Stimulated activated CD8-positive, alpha-beta memory T cell treated with anti-CD3 and anti-CD28 coated beads, Interleukin-15, amount 100 ng/mL, for 1 hour (primary cell): ENCODE measurements around the gene ZNF791.
"Not testable (repeated sequence)": the region's sequence is repeated elsewhere in the genome, so short reads cannot be mapped to it uniquely, and the experiment has no call there.

Experiments
- DNase-seq: peaks from one replicate; pipeline ENCODE4 v3.0.0-alpha.2; 2020; ENCODE audit warnings: low read depth

The ZNF791 gene

DNA sequence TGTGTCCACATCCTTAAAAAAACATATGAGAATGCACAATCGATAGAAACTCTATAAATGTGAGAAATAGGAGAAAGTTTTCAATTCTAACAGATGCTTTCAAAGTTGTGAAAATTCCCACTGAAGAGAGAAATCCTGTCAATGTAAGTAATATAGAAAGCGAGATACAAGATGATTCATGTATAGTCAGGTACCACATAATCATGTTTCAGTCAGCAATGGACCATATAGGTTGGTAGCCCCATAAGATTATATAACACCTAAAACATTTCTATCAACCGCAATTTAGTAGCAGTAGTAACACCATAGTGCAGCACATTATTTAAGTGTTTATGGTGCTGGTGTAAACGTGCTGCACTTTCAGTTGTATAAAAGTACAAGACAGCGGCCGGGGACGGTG lies 18.5 kb downstream of the ZNF791 start:
- no peak for DNase-seq

DNA sequence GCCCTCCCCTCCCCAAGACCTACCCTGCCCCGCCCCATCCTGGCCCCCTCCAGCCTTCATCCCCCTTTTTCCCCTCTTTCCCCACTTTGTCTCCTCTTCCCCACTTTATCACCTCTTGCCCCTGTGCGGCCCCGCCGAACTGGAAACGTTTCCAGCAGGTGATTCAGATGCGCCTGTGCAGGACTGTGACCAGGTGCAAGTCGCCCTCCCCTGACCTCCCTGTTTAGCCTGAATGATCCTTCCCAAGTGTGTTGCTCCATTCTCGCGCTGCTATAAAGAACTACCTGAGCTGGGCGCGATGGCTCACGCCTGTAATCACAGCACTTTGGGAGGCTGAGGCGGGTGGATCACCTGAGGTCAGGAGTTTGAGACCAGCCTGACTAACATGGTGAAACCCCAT lies 25.9 kb downstream of the ZNF791 start:
- no peak for DNase-seq

DNA sequence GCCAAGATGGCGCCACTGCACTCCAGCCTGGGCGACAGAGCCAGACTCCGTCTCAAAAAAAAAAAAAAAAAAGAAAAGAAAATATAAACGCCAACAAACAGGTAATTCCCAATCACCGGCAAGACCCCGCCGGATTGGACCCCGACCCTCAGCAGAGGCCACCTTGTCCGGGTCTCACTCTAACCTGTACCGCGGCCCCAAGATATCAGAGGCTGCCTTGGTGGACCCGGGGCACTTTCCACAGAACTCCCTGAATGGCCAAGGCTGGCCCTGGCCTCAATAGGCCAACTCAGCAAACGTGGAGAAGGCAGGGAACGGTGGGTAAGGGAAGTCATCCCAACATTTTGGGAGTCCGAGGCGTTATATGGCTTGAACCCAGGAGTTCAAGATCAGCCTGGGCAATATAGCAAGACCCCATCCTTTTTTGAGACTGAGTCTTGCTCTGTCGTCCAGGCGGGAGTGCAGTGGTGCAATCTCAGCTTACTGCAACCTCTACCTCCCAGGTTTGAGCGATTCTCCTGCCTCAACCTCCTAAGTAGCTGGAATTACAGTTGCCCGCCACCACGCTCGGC lies 28.0 kb downstream of the ZNF791 start:
- DNase-seq = no peak

DNA sequence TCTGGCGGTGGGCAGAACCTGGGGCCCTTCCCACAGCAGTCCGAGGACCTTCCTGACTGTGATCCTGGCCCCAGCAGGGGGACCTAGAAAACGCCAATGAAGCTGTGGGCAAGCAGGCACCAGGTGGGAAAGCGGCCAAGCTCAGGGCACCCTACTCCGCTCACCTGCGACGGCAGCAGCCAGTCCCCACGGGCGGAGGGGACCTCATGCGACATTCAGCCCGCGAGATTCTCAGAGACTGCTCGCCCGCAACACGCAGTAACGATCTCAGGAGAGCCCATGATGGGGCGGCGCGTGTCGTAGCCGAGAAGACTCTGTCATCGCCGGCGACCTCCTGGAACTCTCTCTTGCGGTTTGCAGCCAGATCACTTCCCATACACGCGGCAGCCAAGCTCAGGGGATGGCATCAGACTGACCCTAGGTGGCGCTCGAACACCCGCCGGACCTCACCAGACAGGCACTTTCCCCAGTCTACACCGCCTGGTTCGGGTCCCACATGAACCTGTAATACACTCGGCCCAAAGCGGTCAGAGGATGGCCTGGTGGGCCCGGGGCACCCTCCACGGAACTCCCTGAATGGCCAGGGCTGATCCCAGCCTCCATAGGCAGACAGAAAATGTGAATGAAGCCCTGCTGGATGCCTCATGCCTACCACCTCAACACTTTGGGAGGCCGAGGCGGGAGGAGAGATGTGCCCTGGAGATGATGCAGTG lies 29.3 kb downstream of the ZNF791 start:
- DNase-seq = peak; percentile 74

DNA sequence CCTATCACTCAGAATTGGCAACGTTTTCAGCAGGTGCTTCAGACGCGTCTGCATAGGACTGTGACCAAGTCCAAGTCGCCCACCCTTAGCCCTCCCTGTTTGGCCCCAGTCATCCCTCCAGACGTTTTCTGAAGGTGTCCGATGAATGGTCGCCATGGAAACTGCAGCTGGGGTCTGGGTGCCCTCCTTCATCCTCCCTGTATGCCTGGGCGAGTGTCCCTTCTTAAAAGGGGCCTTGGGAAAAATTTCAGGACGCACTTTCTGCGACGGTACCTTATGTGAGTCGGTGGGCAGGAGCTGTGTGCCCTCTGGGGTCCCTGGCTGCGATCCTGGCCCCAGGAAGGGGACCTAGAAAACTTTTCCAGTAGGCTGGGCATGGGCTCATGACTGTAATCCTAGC lies 30.7 kb downstream of the ZNF791 start:
- DNase-seq = no peak

DNA sequence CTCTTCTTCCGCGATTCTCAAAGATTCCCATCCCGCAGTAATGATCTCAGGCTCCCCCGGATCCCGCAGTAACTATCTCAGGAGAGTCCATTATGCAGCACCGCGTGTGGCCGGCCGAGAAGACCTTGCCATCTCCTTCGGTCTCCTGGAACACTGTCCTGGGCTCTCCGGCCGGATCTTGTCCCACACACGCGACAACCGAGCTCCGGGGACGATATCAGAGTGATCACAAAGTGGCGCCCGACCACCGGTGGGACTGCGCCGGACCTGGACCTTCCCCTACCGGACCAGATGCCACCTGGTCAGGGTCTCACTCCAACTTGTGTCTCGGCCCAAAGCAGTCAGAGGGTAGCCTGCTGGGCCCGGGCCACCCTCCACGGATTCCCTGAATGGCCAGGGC lies 31.8 kb downstream of the ZNF791 start:
- DNase-seq = no peak

DNA sequence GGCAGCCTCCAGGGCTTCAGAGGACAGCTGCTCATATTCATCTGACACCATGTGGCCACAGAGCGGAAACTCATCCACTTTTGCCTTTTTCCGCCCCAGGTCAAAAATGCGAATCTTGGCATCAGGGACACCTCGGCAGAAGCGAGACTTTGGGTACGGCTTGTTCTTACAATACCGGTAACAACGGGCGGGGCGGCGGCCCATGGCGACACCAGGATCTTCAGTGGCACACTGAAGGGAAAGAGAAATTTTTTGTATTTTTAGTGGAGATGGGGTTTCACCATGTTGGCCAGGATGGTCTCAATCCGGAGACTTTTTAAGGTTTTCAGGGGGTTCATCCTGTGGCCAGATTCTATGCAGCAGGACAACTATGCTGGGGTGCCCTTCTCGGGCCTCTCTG lies 33.0 kb downstream of the ZNF791 start:
- not testable (repeated sequence) for DNase-seq

DNA sequence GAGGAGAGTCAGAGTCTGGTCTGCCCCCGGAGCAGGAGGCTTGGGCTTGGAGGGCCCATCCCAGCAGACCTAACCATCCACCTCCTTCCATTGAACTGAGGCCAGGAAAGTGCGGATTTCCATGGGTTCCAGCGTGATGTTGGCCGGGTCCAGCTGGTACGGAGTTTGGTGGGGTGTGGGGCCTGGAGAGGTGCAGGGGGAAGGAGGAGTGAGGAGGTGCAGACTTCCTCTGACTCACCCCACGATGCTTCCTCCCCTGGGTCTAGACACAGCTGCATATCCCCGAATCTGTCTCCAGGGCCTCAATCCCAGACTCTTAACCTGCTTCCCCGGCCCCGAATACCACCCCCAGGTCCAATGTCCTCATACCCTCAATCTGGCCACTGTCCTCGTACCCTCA lies 35.8 kb downstream of the ZNF791 start:
- no peak for DNase-seq

DNA sequence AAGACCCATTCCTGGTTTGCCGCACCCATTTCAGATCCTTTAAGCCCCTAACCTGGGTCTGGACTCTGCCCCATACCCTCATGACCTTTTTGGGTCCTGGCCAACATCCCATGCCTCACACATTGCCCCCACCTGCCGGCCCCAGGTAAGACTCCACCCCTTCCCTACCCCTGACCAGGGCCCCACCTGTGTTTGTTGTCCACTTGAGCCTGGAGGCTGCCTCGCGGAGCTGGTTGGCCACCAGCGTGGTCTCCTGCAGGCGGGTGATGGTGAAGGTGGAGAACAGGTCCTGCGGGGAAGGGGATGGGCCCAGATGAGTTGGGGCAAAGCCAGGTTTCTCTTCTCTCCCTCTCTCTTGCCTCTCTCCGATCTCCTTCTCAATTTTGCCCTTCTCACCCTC lies 36.3 kb downstream of the ZNF791 start:
- no peak for DNase-seq

DNA sequence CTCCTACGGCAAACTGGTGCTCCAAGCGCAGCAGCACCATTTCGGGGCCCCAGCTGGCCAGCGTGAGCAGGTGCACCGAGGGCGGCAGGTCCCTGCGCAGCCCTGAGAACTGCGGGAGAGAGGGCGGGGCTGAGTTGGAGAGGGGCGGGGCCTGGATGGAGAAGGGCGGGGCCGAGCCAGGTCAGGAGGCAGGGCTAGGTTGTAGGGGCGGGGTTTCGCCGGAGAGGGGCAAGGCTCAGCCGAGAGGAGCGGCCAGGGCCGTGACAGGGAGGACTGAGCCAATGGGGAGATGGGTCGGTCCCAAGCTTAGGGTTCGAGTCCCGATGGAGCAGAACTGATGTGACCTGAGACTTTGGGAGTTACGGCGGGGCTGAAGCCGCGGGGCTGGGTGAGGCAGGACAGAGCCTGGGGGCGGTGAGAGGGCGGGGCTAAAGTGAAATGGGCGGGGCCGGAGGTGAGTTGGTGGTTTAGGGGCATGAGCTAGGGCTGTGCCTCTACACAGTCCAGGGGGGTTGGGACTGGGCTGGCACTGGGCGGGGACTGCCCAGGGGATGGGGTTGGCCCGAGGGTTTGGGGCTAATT lies 36.9 kb downstream of the ZNF791 start:
- no peak for DNase-seq

DNA sequence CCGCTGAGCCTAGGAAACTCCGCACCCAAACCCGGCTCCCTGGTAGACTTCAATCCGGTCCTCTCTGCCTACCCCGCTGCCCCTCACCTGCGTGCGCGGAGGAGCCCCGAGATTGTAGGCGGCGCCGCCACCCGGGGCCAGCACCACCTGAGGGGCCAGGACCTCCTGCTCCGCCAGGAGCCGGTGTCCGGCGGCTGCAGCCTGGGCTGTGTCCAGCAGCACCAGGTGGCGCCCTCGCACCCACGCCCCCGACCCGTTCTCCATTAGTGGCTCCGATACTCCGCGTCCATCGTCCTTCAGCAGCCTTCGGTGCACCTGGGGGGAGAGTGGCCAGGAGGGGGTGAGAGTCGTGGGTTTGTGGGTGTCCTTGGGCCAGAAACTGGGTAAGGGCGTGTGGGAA lies 37.4 kb downstream of the ZNF791 start:
- DNase-seq = no peak

DNA sequence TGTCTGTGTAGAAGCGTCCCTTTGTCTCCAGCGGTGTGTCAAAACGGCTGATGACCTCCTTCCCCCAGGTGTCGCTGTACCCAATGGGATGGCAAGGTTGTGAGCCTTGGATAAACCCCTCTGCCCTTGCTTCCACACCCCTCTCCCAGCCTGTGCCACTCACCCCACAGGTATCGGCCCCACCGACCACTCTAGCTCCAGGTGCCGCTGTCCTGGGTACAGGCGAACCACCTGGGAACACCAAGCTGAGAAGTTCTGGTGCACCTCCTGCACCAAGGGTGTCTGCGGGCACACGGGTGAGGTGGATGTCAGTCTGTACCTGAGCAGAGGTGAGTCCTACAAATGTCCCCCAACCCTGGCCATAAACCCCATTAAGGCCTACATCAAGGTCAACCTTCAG lies 39.2 kb downstream of the ZNF791 start:
- DNase-seq = no peak

DNA sequence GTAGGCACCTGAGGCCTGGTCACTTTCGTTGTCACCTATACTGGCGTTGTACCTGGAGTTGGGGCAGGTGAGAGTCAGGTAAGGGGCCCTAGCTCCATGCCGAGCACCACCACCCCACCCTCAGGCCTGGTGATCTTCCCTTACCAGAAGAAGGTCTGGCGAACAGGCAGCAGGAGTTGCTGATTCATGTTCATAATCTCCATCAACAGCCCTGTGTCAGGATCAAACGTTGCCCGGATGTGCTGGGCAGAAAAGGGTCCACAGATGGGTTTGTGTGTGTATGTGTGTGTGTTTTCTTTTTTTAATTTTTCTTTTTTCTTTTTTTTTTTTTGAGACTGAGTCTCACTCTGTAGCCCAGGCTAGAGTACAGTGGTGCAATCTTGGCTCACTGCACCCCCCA lies 41.5 kb downstream of the ZNF791 start:
- DNase-seq = no peak

DNA sequence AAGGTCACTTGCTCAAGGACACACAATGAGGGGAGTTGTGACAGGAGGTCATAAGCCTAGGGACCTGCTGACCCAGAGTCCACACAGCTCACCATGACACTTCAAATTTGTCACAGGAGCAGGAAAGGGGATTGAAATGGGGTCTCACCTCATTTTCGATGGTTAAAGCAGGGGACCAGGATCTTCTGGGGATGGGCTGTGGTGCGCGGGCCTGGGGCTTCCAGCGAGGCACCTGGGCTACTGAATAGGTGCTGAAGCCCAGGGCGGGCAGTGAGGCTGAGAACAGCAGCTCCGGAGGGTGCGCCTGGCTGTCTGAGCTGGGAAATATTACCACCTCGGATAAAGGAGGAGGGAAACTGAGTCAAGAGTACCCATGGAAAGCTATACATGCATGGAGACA lies 44.8 kb downstream of the ZNF791 start:
- DNase-seq = no peak

DNA sequence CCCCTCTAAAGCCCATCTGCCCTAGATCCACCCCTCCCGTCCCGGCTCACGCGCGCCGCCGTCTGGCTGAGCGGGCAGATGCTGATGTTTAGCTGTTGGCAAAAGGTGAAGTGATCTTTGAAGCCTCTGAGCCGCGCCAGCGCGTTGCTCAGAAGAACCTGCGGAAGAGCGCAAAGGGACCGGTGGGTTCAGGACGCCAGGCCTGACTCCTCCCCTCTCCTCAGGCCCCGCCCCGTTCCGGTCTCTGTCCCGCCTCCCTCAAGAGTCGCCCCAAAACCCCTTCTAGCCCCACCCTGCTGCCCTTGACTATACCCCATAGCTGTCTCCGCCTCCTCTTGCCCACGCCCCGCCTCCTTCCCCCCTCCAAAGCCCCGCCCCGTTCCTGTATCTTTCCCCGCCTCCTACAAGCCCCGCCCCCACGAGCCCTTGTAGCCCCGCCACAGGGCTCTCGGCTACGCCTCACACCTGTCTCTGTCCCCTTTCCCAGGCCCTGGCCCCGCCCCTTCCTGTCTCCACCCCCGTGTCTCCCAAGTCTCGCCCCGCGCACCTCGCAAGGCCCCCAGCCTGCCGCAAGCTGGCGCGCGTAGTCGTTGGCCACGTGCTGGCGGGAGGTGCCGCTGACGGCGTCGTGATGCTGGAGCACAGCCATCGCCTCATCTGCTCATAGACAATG lies 46.3 kb downstream of the ZNF791 start:
- no peak for DNase-seq

DNA sequence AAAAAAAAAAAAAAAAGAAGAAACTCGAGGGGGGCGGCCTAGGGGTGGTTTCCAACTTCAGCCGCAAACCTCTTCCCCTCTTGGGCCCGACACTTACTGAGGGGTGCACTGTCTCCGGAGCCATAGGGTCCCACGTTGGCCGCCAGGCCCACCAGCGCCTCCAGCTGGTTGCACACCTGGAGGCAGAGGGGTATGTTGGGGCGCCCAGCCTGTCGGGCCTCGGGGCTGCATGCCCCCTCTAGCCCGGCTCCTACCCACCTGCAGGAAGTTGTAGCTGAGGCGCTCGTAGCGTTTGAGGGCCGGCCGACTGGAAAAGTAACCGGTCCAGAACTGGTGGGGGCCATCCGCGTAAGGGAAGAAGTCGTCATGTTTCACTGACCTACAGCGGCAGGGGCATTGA lies 47.2 kb downstream of the ZNF791 start:
- no peak for DNase-seq

DNA sequence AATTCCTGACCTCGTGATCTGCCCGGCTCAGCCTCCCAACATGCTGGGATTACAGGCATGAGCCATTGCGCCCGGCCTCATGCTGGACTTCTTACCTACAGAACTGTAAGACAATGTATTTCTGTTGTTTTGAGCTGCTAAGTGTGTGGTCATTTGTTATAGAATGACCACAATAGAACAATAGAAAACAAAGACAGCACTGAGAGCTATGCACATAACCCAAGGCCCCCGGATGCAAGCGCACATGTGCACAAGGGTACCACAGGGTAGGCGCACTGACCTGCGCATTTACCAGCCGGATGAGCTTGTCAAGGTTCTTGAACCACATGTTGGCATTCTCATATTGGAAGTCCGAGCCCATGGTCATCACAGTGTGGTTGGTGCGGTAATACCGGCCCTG lies 50.3 kb downstream of the ZNF791 start:
- DNase-seq = no peak

DNA sequence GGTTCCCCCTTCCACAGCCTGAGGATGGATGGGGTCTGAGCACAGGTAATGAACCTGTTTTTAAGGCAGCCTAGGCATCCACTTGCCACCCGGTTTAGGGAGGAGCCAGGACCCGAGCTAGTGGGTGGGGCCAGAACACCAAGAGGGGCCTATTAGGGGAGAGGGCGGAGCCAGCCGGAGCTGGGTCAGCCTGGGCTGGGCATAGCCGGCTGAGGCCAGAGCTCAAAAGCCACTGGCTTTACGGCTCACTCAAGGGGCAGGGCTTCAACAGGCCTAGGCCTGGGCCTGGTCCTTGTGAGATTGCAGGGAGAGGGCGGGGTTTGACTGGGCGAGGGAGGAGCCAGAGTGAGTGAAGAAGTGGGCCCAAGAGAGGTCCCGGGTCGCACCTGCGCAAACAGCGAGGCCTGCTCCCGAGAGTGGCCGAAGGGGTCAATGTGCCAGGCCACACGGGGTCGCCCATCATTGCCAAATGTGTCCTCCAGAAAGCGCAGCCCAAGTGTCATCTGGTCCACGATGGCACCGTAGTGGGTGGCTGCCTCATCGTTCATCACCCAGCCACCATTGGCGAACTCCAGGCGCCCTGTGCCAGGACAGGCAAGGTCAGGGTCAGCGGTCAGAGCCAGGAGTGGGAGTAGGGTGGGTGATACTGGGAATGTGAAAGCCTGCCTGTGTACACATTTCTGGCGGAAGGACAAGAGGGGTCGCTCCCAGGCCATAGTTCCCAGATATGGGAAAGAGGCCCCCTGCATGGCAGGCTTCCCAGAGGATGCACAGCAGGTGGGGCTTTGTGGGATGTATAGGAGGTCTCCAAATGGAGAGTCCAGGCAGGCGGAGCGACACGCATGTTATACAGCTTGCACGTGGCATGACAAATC lies 53.9 kb downstream of the ZNF791 start:
- DNase-seq = no peak

DNA sequence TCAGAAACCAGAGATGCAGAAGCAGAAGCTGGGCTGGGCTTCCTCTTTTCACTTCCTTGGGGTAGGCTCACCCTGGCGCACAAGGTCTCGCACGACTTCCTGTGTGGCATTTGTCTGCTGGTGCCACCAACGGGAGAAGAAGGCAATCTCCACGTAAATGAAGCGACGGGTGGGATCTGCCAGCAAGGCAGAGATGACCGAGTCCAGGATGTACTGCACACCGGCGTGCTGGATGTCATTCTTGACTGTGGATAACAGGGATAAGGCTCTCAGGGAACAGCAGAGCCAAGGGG lies 54.5 kb downstream of the ZNF791 start:
- DNase-seq = no peak

DNA sequence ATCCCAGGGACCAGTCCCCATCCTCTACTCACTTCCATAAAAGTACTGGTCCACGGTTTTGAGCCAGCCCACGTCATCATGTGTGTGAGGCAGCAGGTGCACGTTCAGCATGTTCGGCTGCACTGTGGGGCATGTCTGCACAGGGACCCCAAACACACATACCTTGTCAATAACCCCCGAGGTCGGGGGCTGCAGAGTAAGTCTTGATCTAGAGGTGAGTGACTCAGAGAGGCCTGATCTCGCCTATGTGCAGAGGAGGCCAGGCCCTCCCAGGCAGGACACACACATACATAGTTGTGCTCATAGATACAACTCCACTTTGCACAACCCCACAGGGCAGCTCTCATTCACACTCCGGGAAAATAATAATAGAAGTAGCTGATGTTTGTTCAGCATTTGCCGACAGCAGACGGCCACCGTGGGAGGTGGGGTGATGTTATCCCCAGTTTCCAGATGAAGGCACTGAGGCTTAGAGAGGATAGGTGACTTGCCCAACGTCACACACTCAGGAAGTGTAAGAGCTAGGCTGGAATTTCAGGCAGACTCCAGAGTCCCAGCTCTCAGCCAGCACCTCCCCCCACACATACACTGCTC lies 55.0 kb downstream of the ZNF791 start:
- DNase-seq = no peak

DNA sequence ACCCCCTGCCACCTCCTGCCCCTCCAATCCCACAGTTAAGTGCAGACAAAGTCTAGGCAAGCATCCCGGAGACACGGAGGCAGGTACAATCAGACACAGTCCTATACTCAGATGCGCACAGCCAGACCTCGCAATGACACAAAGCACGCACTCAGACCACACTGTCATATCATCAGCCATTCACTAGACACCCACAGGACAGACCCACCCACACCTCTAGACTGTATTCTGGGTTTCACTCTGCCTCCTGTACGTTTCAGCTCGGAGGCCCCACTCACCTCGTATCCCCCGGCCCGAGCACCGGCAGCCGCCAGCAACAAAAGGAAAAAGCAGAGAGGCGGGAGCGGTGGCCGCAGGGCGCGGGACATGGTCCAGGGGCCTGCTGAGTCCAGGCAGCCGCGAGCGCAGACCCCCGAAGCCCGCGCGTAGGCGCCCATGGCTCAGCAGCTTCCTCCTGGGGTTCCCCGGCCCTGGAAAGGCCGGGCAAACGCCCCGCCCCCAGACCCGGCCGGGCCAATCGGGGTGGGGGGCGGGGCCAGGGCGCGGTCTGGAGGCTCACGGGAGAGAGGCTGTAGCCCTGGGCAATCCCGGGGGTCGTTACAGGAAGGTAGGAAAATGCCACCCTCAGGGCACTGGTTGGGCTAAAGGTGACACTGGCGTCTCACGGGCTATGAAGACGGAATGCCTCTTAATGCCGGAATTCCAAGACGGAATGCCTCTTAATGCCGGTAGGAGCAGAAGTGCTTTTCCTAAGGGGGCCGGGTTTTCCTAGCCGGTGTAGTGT lies 55.7 kb downstream of the ZNF791 start, which contains the start of the genes MAN2B1 and WDR83:
Gene MAN2B1, minus strand, starts transcription at position 478 of the 784 bp plus-strand sequence. Its CDS starts 41 bp downstream, at position 437.
Gene WDR83, plus strand, starts transcription at position 543 of the 784 bp plus-strand sequence. CDS start 2,984 bp downstream, outside the sequence.
- peak; percentile 54 for DNase-seq
